GM18861 (cell line): ENCODE results near the gene TUBA8.
"Not testable (repeated sequence)": the region's sequence is repeated elsewhere in the genome, so short reads cannot be mapped to it uniquely, and the experiment has no call there.

ENCODE experiments used
- ATAC-seq: cut with Tn5 transposase; IDR thresholded peaks from one replicate; pipeline ENCODE4 v1.9.1; 2021; ENCODE audit not compliant: unreplicated experiment

The TUBA8 gene

DNA sequence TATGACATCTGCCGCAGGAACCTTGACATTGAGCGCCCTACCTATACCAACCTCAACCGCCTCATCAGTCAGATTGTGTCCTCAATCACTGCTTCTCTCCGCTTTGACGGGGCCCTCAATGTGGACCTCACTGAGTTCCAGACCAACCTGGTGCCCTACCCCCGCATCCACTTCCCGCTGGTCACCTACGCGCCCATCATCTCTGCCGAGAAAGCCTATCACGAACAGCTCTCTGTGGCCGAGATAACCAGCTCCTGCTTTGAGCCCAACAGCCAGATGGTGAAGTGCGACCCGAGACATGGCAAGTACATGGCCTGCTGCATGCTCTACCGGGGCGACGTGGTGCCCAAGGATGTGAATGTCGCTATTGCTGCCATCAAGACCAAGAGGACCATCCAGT is 16.0 kb downstream of the TUBA8 start:
- ATAC-seq, result no peak

DNA sequence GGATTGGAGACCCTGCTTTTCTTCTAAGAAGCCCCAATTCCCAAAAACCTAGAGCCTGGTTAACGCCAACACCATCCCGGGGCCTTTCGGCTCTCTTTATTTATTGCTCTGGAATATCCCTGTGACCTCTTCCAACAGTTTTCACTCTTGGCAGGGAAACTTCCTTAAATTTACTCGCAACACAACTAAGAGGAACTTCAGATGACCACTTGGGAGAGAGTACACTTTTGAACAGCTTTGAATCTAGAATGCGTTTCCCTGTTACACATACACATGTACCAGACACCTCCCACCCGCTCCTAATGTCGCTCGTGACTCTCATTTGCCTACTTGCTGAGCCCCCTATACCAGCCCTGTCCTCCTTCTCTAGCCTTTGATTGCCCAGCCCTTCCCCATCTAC is 19.4 kb downstream of the TUBA8 start:
- no peak for ATAC-seq

GRCh38 chr22:18130699-18131429 is 20.3 kb downstream of the TUBA8 start:
- ATAC-seq, result no peak

GRCh38 chr22:18133452-18133851 is 22.8 kb downstream of the TUBA8 start:
- ATAC-seq, result no peak

- ATAC-seq, result no peak
Measured at GRCh38 chr22:18136563-18137320, 26.1 kb downstream of the TUBA8 start.

DNA sequence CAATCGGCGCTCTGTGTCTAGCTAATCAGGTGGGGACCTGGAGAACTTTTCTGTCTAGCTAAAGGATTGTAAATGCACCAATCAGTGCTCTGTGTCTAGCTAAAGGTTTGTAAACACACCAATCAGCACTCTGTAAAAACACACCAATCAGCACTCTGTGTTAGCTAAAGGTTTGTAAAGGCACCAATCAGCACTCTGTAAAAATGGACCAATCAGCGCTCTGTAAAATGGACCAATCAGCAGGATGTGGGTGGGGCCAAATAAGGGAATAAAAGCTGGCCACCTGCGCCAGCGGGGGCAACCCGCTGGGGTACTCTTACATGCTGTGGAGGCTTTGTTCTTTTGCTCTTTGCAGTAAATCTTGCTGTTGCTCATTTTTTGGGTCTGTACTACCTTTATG is 30.4 kb downstream of the TUBA8 start:
- not testable (repeated sequence) for ATAC-seq

DNA sequence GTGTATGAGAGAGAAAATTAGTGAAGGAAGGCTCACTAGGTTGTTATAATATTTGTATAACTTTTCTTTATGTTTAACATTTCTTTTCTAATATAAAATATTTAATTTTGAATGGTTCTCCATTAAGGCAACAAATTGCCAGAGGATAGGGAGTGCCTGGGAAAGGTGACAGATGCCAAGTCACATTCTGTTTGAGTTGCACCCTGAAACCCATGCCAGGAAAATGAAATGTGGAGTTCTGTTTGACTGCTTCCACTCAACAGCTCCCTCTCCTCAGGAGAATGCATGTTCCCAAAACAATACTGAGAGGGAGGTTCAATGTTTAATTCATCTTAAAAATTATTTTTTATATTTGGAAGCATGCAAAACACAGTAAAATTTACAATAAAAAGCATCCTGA is 33.5 kb downstream of the TUBA8 start:
- no peak for ATAC-seq

GRCh38 chr22:18145676-18146388 is 35.2 kb downstream of the TUBA8 start:
- ATAC-seq, result no peak

GRCh38 chr22:18146389-18146753 is 35.8 kb downstream of the TUBA8 start:
- ATAC-seq, result no peak

GRCh38 chr22:18147791-18148190 is 37.2 kb downstream of the TUBA8 start:
- no peak for ATAC-seq

GRCh38 chr22:18148293-18148965 is 37.8 kb downstream of the TUBA8 start:
- no peak for ATAC-seq

DNA sequence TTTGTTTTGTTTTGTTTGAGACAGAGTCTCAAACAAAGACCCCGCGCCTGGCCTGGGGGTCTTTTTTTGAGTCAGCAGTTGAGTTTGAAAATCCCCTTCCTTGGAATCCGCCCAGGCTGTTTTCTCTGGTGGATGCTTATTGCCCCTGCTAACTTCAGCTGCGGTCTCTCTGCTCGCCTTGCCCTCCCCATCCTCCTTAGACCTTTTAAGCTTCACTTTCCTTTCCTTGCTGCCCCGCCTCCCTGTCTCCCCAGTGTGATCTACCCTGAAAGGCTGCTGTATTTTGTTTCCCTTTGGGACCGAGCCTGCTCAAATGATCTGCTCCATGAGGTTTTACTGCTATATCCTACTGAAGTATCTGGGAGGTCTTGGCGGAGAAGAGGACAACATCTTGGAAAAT is 41.9 kb downstream of the TUBA8 start:
- no peak for ATAC-seq

DNA sequence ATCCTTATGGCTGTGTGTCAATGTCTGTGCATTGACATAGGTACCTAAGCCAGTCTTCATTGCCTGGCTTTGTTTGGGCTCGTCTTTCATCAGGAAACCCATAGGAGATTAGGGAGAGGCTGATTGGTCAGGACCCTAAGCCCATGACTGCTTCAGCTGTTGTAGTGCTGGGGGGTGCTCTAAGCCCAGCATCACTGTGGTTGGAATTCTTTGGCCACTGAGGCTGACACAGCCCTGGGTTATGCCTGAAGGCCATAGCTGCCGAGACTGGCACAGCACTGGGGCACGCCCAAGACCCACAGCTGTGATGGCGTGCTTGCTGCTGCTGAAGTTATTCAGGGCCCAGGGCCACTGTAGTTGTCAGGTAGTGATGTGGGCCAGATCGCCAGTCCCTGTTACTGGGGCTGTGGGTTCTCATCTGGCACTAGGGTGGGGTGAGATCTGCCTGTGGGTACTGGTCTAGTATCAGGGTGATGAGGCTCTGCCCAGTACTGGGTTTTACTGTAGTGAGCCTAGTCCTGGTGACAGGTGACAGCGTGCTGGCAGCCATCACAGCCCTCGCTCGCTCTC is 44.3 kb downstream of the TUBA8 start:
- no peak for ATAC-seq

DNA sequence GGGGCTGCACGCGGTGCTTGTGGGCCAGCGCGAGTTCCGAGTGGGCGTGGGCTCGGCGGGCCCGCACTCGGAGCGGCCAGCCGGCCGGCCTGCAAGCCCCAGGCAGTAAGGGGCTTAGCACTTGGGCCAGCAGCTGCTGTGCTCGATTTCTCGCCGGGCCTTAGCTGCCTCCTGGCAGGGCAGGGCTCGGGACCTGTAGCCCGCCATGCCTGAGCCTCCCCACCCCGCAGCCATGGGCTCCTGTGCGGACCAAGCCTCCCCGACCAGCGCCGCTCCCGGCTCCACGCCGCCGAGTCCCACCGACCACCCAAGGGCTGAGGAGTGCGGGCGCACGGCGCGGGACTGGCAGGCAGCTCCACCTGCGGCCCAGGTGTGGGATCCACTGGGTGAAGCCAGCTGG is 44.9 kb downstream of the TUBA8 start:
- ATAC-seq, result not testable (repeated sequence)

DNA sequence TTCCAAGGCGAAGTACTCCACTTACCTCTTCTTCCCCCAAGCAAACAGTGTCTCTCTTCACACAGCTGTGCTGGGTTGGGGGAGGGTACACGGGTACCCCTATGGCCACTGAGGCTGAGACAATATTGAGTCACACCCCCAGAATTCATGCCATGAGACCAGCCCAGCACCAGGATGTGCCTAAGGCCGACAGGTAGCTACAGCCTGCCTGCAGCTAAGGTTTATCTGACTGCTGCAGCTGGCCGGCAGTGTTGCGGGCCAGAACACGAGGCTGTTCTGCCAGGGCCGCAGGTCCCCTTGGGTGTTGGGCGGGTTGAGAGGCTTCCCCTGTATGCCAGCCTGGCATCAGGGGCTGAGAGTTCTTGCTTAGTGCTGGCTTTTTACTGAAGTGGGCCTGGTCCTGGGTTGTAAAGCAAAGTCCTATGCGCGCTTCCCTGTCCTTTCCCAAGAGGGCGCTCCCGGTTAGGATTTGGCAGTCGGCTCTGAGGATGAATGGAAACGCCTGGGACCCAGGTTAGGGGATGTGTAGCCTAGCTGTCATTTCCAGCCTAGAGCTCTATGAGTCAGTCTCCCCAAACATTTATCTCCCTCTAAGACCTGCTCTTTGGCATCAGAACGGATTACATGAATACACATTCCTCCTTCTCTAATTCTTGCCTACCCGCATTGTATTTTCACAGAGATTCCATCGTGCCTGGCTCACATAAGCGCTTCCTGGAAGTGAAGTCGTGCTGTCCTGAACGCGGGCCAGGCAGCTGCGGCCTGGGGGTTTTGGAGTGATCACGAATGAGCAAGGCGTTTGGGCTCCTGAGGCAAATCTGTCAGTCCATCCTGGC is 46.5 kb downstream of the TUBA8 start:
- no peak for ATAC-seq

GRCh38 chr22:18157714-18158028 is 47.1 kb downstream of the TUBA8 start:
- ATAC-seq, result no peak

- not testable (repeated sequence) for ATAC-seq
Measured at GRCh38 chr22:18160641-18161040, 50.0 kb downstream of the TUBA8 start.

- ATAC-seq, result not testable (repeated sequence)
Measured at GRCh38 chr22:18163843-18164242, 53.2 kb downstream of the TUBA8 start.

DNA sequence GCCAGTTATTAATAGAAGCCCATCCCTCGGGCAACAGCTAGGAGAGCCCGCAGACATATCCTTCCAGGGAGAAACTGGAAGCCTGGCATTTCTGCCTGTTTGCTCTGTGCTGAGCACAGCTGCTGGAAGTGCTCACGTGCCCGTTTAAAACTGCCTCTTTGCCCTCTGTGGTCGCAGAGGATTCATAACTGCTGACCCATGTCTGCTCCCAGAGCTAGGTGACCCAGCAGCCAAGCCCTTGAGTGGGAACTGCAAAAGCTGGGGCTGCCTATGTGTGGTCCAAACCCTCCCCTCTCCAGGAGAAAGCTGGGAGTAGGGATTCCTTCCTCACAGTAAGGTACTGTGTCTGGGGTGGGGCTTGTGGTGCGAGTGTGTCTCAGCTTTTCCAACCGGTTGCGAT is 54.0 kb downstream of the TUBA8 start:
- ATAC-seq, result not testable (repeated sequence)

DNA sequence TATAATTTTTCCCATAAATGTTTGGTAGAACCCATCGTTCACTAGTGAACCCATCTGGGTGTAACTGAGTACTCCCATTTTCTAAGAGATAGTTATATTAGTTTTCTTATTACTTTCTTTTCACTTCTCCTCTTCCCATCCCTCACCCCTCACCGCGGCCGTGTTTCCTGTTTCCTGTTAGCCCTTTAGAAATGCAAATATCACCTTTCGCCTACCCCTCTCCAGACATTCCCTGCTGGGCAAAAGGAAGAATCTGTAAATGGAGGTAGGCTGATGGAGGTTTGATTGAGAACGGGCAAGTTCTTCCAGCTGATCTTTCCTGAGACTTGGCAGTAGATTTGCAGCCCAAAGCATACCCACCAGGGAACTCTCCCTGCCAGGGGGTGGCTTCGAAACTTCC is 54.7 kb downstream of the TUBA8 start:
- not testable (repeated sequence) for ATAC-seq
